Keratinocyte (primary cell): ENCODE results near the gene RABGAP1. TPM values are rescaled to one million over a fixed set of nuclear protein-coding genes. Genes with fewer than 3 reads are reported as not detected.

Experiments
- DNase-seq: peaks from one replicate; pipeline ENCODE4 v3.0.0-alpha.2; 2011; ENCODE audit warnings: low read depth, missing footprints, low spot score
- FAIRE-seq: peaks from 2 replicates; lab custom pipeline; 2011; peaks lifted over from hg19 to GRCh38; lab: Jason Lieb, UNC
- H2AFZ ChIP-seq: 2 replicates; pipeline ENCODE4 v1.6.0; 2012; ENCODE audit warnings: low read length, control low read depth, inconsistent platforms; ENCODE audit not compliant: control insufficient read depth
- H3K27ac ChIP-seq: 2 replicates; pipeline ENCODE4 v1.5.1; 2011; ENCODE audit warnings: low read length; ENCODE audit not compliant: control insufficient read depth, insufficient read depth
- H3K27me3 ChIP-seq: 3 replicates; pipeline ENCODE4 v1.6.0; 2011; ENCODE audit warnings: low read length; ENCODE audit not compliant: control insufficient read depth, insufficient read depth; ENCODE audit errors: extremely low read depth
- H3K36me3 ChIP-seq, 2 experiments: 2 replicates in 1 of 2; 3 replicates in 1 of 2; pipeline ENCODE4 v1.5.1; 2011; ENCODE audit warnings: low read length in 2 of 2, mild to moderate bottlenecking in 1 of 2; ENCODE audit not compliant: control insufficient read depth in 2 of 2, insufficient read depth in 2 of 2; ENCODE audit errors: extremely low read depth in 1 of 2
- H3K4me1 ChIP-seq: 3 replicates; pipeline ENCODE4 v1.5.1; 2011; ENCODE audit warnings: low read length; ENCODE audit not compliant: control insufficient read depth, insufficient read depth; ENCODE audit errors: extremely low read depth
- H3K4me2 ChIP-seq: 3 replicates; pipeline ENCODE4 v1.6.0; 2011; ENCODE audit warnings: low read depth, low read length; ENCODE audit not compliant: control insufficient read depth, insufficient read depth; ENCODE audit errors: extremely low read depth
- H3K4me3 ChIP-seq, 3 experiments: fragments of 200-600 bp in 1 of 3; sonication (generic) in 1 of 3; 2 replicates in 2 of 3; 3 replicates in 1 of 3; pipeline ENCODE4 v1.5.1; 2011 to 2016; ENCODE audit warnings: low read length in 3 of 3, mild to moderate bottlenecking in 3 of 3, control low read depth in 2 of 3, inconsistent platforms in 1 of 3, low read depth in 1 of 3, mixed read lengths in 1 of 3, mixed run types in 1 of 3, moderate library complexity in 1 of 3; ENCODE audit not compliant: control insufficient read depth in 2 of 3, insufficient read depth in 2 of 3; ENCODE audit errors: extremely low read depth in 1 of 3
- H3K79me2 ChIP-seq: 2 replicates; pipeline ENCODE4 v1.6.0; 2012; ENCODE audit warnings: low read length; ENCODE audit not compliant: control insufficient read depth, insufficient read depth
- H3K9ac ChIP-seq: 3 replicates; pipeline ENCODE4 v1.6.0; 2011; ENCODE audit warnings: low read length; ENCODE audit not compliant: control insufficient read depth, insufficient read depth; ENCODE audit errors: extremely low read depth
- H3K9me1 ChIP-seq: 3 replicates; pipeline ENCODE4 v1.6.0; 2011; ENCODE audit warnings: low read length; ENCODE audit not compliant: control insufficient read depth, insufficient read depth; ENCODE audit errors: extremely low read depth
- H3K9me3 ChIP-seq: 2 replicates; pipeline ENCODE4 v1.5.1; 2012; ENCODE audit warnings: low read depth, low read length; ENCODE audit not compliant: control insufficient read depth
- H4K20me1 ChIP-seq: 3 replicates; pipeline ENCODE4 v1.6.0; 2011; ENCODE audit warnings: low read length; ENCODE audit not compliant: control insufficient read depth, insufficient read depth; ENCODE audit errors: extremely low read depth
- CTCF ChIP-seq, 3 experiments: IDR thresholded peaks in 1 of 3; conservative IDR thresholded peaks in 1 of 3; optimal IDR thresholded peaks in 1 of 3; 2 replicates in 2 of 3; 3 replicates in 1 of 3; pipeline versions ENCODE3 to v1.5.1; 2011; ENCODE audit warnings: low read length in 3 of 3, mild to moderate bottlenecking in 3 of 3, moderate library complexity in 2 of 3, control low read depth in 1 of 3, inconsistent platforms in 1 of 3; ENCODE audit not compliant: insufficient read depth in 2 of 3; ENCODE audit errors: extremely low read depth in 1 of 3
- EZH2 ChIP-seq: IDR thresholded peaks from one replicate; pipeline ENCODE4 v1.6.1; 2012; ENCODE audit warnings: inconsistent platforms, mild to moderate bottlenecking, low read length, moderate library complexity
- dilution Hi-C: fragments of 300-500 bp; cut with MboI; formaldehyde crosslinking; loops from one replicate; pipeline ENCODE4 v1.7.0; 2020; ENCODE audit warnings: low sequenced_read_pairs; ENCODE audit not compliant: extremely low pct_ligation_motif_present
- polyA plus RNA-seq, 5 experiments: library from polyadenylated mRNA; depleted of rRNA in 3 of 5; stranded (reverse) in 3 of 5; stranded (forward) in 1 of 5; unstranded in 1 of 5; fragments of >200 nt; gene quantifications; 1 replicate in 1 of 5; 2 replicates in 3 of 5; 3 replicates in 1 of 5; pipeline versions ENCODE4 v1.2.1 to v1.2.3, GENCODE V29; 2011 to 2012; ENCODE audit warnings: missing spikeins in 2 of 5, low read depth in 1 of 5, low replicate concordance in 1 of 5

The RABGAP1 gene
- polyA plus RNA-seq, 1 donor (not counting 4 experiments of a cell fraction or from before 2014, with no cell fraction given): 40.6 TPM

DNA sequence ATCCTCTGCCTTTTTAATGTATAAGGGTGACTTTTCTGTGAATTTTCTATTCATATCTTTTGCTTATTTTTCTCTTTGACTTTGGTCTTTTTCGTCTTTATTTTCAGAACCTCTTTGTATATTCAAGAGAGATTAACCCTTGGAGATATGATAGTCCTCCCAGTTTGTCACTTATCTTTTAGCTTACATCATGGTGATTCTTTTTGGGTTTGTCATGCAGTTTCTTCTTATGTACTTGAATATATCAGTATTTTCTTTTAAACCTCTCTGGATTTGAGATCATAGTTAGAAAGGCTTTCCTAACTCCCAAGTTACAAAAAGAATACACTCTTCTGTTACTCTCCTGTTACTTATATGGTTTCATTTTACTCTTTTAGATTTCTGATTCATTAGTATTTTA is 65.1 kb downstream of the RABGAP1 start:
- FAIRE-seq: no peak
- H3K27me3 ChIP-seq: no peaks in the 10 kb centered on the region
- H3K9ac ChIP-seq: no peak overlapping the region
- H2AFZ ChIP-seq: no peak overlapping the region
- H3K27ac ChIP-seq: no peak overlapping the region
- DNase-seq: no peak
- H3K9me3 ChIP-seq: no peaks in the 10 kb centered on the region
- no peaks in the 10 kb centered on the region for H3K4me1 ChIP-seq
- H3K36me3 ChIP-seq: peaks cover 0 to 9% of the 10 kb centered on the region in 2 experiments
- no peaks in the 10 kb centered on the region for H3K9me1 ChIP-seq
- dilution Hi-C loops: no loop called here
- H4K20me1 ChIP-seq: no peaks in the 10 kb centered on the region
- no peak overlapping the region for H3K4me3 ChIP-seq
- no peaks in the 10 kb centered on the region for H3K79me2 ChIP-seq
- TF ChIP-seq CTCF (optimal IDR thresholded peaks at IDR 0.05 in 1 of 3, IDR thresholded peaks at IDR 0.05 in 1 of 3, conservative IDR thresholded peaks at IDR 0.05 in 1 of 3; ENCODE audit: extremely low read depth in 1 of 3, insufficient read depth in 2 of 3, low read length in 3 of 3) (no peak), EZH2 (no peak)
- H3K4me2 ChIP-seq: no peak overlapping the region

DNA sequence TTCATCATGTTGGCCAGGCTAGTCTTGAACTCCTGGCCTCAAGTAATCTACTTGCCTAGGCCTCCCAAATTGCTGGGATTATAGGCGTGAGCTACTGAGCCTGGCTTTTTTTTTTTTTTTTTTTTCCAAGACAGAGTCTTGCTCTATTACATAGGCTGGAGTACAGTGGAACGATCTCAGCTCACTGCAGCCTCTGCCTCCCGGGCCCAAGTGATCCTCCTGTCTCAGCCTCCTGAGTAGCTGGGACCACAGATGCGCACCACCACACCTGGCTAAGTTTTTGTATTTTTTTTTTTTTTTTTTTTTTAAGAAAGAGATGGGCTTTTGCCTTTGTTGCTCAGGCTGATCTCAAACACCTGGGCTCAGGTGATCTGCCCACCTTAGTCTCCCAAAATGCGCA is 66.4 kb downstream of the RABGAP1 start:
- FAIRE-seq: no peak

More for the DNA sequence above, 66.4 kb downstream of the RABGAP1 start:
- Histone ChIP-seq H3K9me1 (no peaks in the 10 kb centered on the region), H3K4me2 (no peak overlapping the region), H3K27me3 (no peaks in the 10 kb centered on the region), H2AFZ (no peak overlapping the region), H3K4me1 (no peaks in the 10 kb centered on the region), H4K20me1 (no peaks in the 10 kb centered on the region), H3K9ac (no peak overlapping the region), H3K27ac (no peak overlapping the region), H3K36me3 (peaks cover 1 to 4% of the 10 kb centered on the region in 2 experiments), H3K4me3 (no peak overlapping the region), H3K79me2 (no peaks in the 10 kb centered on the region), H3K9me3 (no peaks in the 10 kb centered on the region)
- dilution Hi-C loops: no loop called here
- TF ChIP-seq EZH2 (no peak), CTCF (optimal IDR thresholded peaks at IDR 0.05 in 1 of 3, IDR thresholded peaks at IDR 0.05 in 1 of 3, conservative IDR thresholded peaks at IDR 0.05 in 1 of 3; ENCODE audit: extremely low read depth in 1 of 3, insufficient read depth in 2 of 3, low read length in 3 of 3) (no peak)
- no peak for DNase-seq
